Lung (tissue), 12 donors: ENCODE data around the gene ACSM5. TPM values are rescaled to one million over a fixed set of nuclear protein-coding genes. Genes with fewer than 3 reads are reported as not detected.
"Not testable (repeated sequence)": the region's sequence is repeated elsewhere in the genome, so short reads cannot be mapped to it uniquely, and the experiment has no call there.

Experiments used
- ATAC-seq: fragments of 200-7000 bp; cut with Tn5 transposase; one replicate; pipeline ENCODE4 v1.9.1; 2020; ENCODE audit warnings: moderate number of reproducible peaks; ENCODE audit not compliant: insufficient read depth, low FRiP score
- DNase-seq, 3 donors: peaks; one replicate each; pipeline ENCODE4 v3.0.0-alpha.2; 2013 to 2017
- H3K27ac ChIP-seq, 2 donors: one replicate each; pipeline ENCODE4 v1.5.1; 2013; ENCODE audit warnings: mild to moderate bottlenecking in 2 of 2, moderate library complexity in 2 of 2, control low read depth in 1 of 2, inconsistent platforms in 1 of 2, low read depth in 1 of 2, low read length in 1 of 2
- H3K27me3 ChIP-seq, 3 donors: one replicate each; pipeline ENCODE4 v1.5.1; 2013; ENCODE audit warnings: low read length in 2 of 3; ENCODE audit not compliant: control insufficient read depth in 3 of 3, insufficient read depth in 3 of 3
- H3K36me3 ChIP-seq, 4 donors: one replicate each; pipeline ENCODE4 v1.5.1; 2013; ENCODE audit warnings: low read length in 4 of 4, mild to moderate bottlenecking in 1 of 4, moderate library complexity in 1 of 4; ENCODE audit not compliant: control insufficient read depth in 4 of 4, insufficient read depth in 4 of 4
- H3K4me1 ChIP-seq, 5 donors: one replicate each; pipeline ENCODE4 v1.5.1; 2013; ENCODE audit warnings: low read length in 5 of 5, mild to moderate bottlenecking in 2 of 5, moderate library complexity in 1 of 5; ENCODE audit not compliant: control insufficient read depth in 5 of 5, insufficient read depth in 5 of 5
- H3K4me3 ChIP-seq: one replicate; pipeline ENCODE4 v1.5.1; 2013; ENCODE audit warnings: mild to moderate bottlenecking, control low read depth, moderate library complexity
- H3K9ac ChIP-seq, 2 donors: one replicate each; pipeline ENCODE4 v1.5.1; 2013; ENCODE audit warnings: low read length in 2 of 2, control low read depth in 1 of 2; ENCODE audit not compliant: insufficient read depth in 1 of 2
- H3K9me3 ChIP-seq, 4 donors: one replicate each; pipeline ENCODE4 v1.5.1; 2013; ENCODE audit warnings: low read length in 3 of 4, mild to moderate bottlenecking in 1 of 4, moderate library complexity in 1 of 4; ENCODE audit not compliant: control insufficient read depth in 4 of 4, insufficient read depth in 3 of 4
- WGBS, 2 donors: extraction: QIAGEN DNeasy Blood & Tissue Kit; methylation state at CpG; one replicate each; pipeline ENCODE4 v1.1.7; 2013; 5-methylcytosine and 5-hydroxymethylcytosine counted together
- polyA plus RNA-seq, 2 donors: library from polyadenylated mRNA; stranded (reverse); fragments of 200-250 nt; gene quantifications; one replicate each; pipeline ENCODE4 v1.2.1, GENCODE V29; 2013
- total RNA-seq, 2 donors: library from RNA; depleted of rRNA in 1 of 2; stranded (reverse); fragments of >200 nt in 1 of 2; gene quantifications; one replicate each; pipeline ENCODE4 v1.2.1, GENCODE V29; 2014 to 2021
- TF ChIP-seq, protein P1 (sequence below): IDR thresholded peaks from 2 replicates; pipeline ENCODE4 v1.5.1; 2012; ENCODE audit warnings: mild to moderate bottlenecking; ENCODE audit errors: control extremely low read depth, extremely low read depth
- donor health status: control.
- donor health status: control.
- donor health status: Bipolar disorder and iron deficiency.
- donor health status: healthy.
- donor health status: DM: yes; HTN: yes; CAD: no.

ACSM5 gene
- total and polyA plus RNA-seq, 4 donors, result 0.40 to 1.4 (median 0.81) TPM

GRCh38 chr16:20421748-20422147, 12.4 kb downstream of the ACSM5 start:
- not testable (repeated sequence) for H3K9me3 ChIP-seq, H3K27ac ChIP-seq, H3K9ac ChIP-seq, H3K27me3 ChIP-seq, H3K36me3 ChIP-seq, ATAC-seq, H3K4me1 ChIP-seq, H3K4me3 ChIP-seq, DNase-seq
- WGBS, 2 donors, result 73 to 76% methylated on average over 2 of the region's 2 CpGs

GRCh38 chr16:20423772-20424128, 14.4 kb downstream of the ACSM5 start:
- H3K27me3 ChIP-seq, H3K27ac ChIP-seq, H3K9me3 ChIP-seq, H3K36me3 ChIP-seq, H3K4me3 ChIP-seq, ATAC-seq, H3K9ac ChIP-seq, DNase-seq, H3K4me1 ChIP-seq: not testable (repeated sequence)
- WGBS, 2 donors, result 82 to 84% methylated on average over 5 of the region's 5 CpGs

GRCh38 chr16:20424129-20424866, 15.0 kb downstream of the ACSM5 start:
- H3K9me3 ChIP-seq, result no peaks in the 10 kb centered on the region
- no peak overlapping the region for H3K9ac ChIP-seq
- no peak overlapping the region for H3K4me3 ChIP-seq
- H3K4me1 ChIP-seq, result no peaks in the 10 kb centered on the region
- ATAC-seq (no peak), DNase-seq (no peak)
- no peaks in the 10 kb centered on the region for H3K36me3 ChIP-seq
- WGBS, 2 donors, result 76 to 84% methylated on average over 2 of the region's 2 CpGs
- TF ChIP-seq, protein P1, sequence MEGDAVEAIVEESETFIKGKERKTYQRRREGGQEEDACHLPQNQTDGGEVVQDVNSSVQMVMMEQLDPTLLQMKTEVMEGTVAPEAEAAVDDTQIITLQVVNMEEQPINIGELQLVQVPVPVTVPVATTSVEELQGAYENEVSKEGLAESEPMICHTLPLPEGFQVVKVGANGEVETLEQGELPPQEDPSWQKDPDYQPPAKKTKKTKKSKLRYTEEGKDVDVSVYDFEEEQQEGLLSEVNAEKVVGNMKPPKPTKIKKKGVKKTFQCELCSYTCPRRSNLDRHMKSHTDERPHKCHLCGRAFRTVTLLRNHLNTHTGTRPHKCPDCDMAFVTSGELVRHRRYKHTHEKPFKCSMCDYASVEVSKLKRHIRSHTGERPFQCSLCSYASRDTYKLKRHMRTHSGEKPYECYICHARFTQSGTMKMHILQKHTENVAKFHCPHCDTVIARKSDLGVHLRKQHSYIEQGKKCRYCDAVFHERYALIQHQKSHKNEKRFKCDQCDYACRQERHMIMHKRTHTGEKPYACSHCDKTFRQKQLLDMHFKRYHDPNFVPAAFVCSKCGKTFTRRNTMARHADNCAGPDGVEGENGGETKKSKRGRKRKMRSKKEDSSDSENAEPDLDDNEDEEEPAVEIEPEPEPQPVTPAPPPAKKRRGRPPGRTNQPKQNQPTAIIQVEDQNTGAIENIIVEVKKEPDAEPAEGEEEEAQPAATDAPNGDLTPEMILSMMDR, result no peak
- H3K27ac ChIP-seq, result no peak overlapping the region
- no peaks in the 10 kb centered on the region for H3K27me3 ChIP-seq

DNA sequence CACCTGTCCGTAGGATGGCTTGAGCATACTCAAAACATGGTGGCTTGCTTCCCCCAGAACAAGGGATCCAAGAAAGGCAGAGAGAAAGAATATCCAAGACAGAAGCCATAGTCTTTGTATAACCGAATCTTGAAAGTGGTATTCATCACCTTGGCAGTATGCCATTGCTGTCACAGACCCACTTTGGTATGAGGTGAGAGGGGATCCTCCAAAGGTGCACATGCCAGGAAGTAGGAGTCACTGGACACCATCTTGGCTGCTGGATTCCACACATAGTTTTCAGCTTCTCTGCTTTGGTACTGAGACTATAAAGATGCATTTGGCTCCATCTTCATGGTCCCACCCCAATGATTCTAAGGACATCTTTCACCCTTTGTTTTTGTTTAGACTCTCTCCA, 18.1 kb downstream of the ACSM5 start:
- H3K36me3 ChIP-seq, H3K9me3 ChIP-seq, H3K4me1 ChIP-seq, ATAC-seq, H3K27ac ChIP-seq, DNase-seq, H3K4me3 ChIP-seq, H3K9ac ChIP-seq, H3K27me3 ChIP-seq: not testable (repeated sequence)
- 61 to 78% methylated on average over 2 of the region's 2 CpGs for WGBS, 2 donors

- H3K27me3 ChIP-seq, H3K4me3 ChIP-seq, H3K36me3 ChIP-seq, DNase-seq, H3K9me3 ChIP-seq, H3K27ac ChIP-seq, H3K4me1 ChIP-seq, H3K9ac ChIP-seq, ATAC-seq: not testable (repeated sequence)
- 71 to 85% methylated on average over 7 of the region's 7 CpGs for WGBS, 2 donors
Observed at GRCh38 chr16:20429499-20429898, 20.2 kb downstream of the ACSM5 start.

DNA sequence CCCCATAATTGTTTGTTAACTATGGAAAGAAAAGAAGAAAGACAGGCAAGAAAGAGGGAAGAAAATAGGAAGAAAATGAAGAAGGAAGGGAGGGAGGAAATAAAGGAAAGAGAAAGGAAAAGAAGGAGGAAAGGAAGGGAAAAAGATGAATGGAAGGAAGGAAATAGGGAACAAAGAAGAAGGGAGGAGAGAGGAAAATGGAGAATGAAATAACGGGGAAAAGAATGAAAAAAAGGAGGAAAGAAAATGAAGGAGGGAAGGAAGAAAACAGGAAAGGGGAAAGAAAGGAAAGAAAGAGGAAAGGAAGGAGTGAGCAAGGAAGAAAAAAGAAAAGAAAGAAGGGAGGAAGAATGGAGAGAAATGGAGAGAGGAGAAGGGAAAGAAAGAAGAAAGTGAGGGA, 21.1 kb downstream of the ACSM5 start:
- H3K36me3 ChIP-seq, H3K4me3 ChIP-seq, H3K9me3 ChIP-seq, DNase-seq, H3K27me3 ChIP-seq, H3K27ac ChIP-seq, H3K4me1 ChIP-seq, H3K9ac ChIP-seq, ATAC-seq: not testable (repeated sequence)
- 70 to 85% methylated on average over 1 of the region's 1 CpG for WGBS, 2 donors
